HG02981 (cell line): Measurements from ENCODE around the gene PEMT.
"Not testable (repeated sequence)": the region's sequence is repeated elsewhere in the genome, so short reads cannot be mapped to it uniquely, and the experiment has no call there.

Experiments
- ATAC-seq: cut with Tn5 transposase; IDR thresholded peaks from one replicate; pipeline ENCODE4 v1.9.1; 2021; ENCODE audit warnings: mild to moderate bottlenecking, moderate library complexity; ENCODE audit not compliant: unreplicated experiment

The PEMT gene, protein sequence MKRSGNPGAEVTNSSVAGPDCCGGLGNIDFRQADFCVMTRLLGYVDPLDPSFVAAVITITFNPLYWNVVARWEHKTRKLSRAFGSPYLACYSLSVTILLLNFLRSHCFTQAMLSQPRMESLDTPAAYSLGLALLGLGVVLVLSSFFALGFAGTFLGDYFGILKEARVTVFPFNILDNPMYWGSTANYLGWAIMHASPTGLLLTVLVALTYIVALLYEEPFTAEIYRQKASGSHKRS

DNA sequence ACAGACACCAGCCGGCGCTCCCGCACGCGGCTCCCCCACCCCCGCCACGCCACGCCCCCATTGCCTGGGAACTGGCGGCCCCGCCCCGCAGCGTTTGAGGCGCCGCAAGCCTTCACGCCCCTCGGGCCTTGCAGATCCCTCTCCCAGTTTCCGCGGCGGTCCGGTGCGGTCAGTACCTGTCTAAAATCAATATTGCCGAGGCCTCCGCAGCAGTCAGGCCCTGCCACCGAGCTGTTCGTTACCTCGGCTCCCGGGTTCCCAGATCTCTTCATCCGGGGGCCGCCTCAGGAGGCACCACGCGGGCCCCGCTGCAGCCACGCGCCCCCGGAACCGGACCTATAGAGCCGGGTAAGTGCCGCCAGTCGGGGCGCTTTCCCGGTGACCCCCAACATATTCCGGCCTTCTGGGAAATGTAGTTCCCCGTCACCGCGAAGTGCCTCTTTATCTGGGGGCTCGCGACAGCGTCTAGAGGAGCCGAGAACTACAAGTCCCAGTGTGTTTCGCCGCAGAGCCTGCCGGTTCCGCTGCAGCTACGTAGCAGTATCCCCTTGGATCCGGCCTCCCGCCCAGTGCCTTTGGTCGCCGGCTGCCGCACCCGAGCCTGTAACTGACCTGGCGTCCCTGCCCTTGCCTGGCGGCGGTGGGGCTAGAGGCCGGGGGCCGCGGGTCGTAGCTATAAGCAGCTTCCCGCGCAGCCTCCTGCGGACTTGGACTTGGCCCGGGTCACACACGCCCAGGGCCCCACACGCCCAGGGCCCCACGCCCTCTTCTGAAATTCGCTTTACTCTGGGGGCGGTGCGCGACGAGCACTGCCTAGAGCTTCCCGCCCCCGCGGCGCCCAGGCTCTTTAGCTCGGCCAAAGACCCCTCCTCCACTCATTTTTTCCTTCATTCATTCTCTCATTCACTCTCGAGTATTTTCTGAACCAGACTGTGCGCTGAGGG is at the start of gene PEMT:
Gene PEMT, minus strand, starts transcription at position 354 of the 944 bp plus-strand sequence. Its CDS starts 82 bp downstream, at position 272.
- ATAC-seq: peak; percentile 93

DNA sequence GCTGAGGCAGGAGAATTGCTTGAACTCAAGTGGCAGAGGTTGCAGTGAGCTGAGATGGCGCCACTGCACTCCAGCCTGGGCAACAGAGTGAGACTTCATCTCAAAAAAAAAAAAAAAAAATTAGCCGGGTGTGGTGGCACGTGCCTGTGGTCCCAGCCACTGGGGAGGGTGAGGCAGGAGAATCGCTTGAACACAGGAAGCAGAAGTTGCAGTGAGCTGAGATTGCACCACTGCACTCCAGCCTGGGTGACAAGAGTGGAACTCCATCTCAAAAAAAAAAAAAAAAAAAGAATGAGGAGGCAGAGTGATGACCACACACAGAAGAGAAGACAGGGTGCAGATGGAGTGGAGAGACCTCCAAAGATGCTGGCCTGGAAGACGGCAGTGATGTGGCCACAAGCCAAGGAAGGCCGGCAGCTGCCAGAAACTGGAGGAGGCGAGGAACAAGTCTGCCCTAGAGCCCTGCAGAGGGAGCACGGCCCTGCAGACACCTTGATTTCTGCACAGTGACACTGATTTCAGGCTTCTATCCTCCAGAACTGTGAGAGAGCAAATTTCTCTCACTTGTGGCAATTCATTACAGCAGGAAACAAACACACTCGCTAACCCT is 48.3 kb upstream of the PEMT start:
- ATAC-seq: not testable (repeated sequence)

DNA sequence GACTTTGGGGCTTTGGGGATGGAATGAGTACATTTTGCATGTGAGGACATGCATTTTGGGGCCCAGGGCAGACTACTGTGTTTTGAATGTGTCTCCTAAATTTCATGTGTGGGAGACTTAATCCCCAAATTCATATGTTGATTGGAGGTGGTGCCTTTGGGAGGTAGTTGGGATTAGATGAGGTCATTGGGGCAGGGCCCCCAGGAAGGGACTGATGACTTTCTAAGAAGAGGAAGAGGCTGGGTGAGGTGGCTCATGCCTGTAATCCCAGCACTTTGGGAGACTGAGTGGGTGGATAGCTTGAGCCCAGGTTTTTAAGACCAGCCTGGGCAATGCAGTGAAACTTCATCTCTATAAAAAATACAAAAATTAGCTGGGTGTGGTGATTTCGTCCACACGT is 47.0 kb upstream of the PEMT start:
- no peak for ATAC-seq

DNA sequence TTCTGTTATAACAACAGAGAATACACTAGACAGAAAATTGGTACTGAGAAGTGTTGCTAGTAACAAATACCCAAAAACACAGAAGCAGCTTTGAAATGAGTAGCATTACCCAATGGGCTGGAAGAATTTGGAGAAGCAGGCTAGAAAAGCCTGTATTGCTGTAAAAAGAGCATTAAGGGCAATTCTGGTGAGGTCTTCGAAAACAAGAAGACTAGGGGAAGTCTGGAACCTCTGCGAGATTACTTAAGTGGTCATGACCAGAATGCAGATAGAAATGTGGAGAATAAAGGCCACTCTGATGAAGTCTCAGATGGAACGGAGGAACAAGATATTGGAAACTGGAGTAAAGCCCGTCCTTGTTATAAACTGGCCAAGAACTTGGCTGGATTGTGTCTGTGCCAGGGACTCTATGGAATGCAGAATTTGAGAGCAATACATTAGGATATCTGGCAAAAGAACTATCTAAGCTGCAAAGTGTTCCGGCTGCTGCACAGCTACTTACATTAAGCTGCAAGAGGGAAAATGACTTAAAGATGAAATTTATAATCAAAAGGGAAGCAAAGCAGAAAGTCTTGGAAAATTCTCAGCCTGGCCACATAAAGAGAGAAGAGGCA is 44.9 kb upstream of the PEMT start:
- no peak for ATAC-seq

DNA sequence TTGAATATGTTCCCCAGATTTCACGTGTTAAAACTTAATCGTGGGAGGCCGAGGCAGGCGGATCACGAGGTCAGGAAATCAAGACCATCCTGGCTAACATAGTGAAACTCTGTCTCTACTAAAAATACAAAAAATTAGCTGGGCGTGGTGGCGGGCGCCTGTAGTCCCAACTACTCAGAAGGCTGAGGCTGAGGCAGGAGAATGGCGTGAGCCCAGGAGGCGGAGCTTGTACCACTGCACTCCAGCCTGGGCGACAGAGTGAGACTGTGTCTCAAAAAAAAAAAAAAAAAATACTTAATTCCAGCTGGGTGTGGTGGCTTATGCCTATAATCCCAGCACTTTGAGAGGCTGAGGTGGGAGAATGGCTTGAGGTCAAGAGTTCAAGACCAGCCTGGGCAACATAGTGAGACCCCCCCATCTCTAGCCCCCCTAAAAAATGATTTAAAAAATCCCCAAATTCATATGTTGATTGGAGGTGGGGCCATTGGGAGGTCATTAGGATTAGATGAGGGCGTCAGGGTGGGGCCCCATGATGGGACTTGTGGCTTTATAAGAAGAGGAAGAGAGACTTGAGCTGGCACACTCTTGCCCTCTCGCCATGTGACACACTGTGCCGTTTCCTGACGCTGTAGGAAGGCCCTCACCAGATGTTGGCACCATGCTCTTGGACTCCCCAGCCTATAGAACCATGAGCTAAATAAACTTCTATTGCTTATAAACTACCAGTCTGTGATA is 44.2 kb upstream of the PEMT start:
- not testable (repeated sequence) for ATAC-seq

DNA sequence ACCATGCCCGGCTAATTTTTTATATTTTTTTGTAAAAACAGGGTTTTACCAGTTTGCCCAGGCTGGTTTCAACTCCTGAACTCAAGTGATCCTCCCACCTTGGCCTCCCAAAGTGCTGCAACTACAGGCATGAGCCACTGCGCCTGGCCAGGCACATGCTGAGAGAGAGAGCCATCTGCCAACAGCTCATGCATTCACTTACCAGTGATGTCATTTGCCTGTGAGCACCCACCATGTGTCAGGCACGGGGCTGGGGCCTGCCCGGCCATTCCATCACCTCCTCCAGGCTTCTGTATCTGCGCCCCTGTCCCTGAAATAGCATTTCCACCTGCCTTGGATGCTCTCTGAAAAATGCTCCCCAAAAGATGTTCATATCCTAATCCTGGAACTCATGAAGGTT is 43.6 kb upstream of the PEMT start:
- ATAC-seq: no peak

DNA sequence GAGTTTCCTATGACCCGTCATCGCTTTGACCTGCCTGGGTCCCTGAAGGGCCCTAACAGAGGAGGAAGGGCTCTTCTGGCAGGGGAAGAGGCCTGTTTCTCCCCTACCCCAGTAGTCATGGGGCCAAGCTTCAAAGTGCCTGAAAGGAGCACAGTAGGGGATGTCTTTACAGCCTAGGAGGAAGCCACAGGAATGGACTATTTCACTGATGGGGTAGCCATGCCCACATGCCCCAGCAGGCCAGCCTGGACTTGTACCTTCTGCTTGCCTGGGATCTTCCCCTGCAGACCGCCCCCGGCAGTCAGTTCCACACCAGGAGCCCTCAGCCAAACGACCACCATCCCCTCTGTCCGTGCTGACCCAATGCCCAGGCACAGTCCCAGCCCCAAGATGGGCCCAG is 41.8 kb upstream of the PEMT start:
- ATAC-seq: no peak

DNA sequence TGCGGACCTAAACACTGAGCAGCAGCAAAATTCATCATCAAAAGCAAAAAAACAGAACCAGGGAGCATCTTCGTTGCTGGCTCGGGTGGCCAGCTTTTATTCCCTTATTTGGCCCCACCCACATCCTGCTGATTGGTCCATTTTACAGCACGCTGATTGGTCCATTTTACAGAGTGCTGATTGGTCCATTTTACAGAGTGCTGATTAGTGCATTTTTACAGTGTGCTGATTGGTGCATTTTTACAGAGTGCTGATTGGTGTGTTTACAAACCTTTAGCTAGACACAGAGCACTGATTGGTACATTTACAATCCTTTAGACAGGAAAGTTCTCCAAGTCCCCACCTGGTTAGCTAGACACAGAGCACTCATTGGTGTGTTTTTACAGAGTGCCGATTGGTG is 41.2 kb upstream of the PEMT start:
- not testable (repeated sequence) for ATAC-seq

DNA sequence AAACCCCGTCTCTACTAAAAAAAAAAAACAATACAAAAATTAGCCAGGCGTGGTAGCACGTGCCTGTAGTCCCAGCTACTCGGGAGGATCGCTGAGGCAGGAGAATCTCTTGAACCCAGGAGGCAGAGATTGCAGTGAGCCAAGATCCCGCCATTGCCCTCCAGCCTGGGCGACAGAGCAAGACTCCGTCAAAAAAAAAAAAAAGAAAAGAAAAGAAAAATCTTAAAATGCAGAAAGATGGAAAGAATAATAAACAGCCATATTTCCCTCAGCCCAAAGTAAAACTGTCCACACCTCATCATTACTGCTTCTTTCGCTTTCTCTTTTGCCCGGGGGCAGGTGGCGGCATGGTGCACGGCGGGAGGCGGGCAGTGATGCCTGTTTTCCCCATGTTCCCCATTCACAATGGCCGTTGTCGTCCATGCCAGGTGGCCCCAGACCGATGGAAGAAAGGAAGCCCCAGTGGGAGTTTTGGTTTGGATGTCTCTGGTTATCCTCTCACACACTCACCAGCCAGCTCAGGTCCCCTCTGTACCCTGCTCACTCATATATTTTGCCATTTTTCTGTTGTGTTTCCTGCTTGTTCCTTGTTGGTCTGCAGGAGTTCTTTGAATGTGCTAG is 37.0 kb upstream of the PEMT start:
- ATAC-seq: no peak

DNA sequence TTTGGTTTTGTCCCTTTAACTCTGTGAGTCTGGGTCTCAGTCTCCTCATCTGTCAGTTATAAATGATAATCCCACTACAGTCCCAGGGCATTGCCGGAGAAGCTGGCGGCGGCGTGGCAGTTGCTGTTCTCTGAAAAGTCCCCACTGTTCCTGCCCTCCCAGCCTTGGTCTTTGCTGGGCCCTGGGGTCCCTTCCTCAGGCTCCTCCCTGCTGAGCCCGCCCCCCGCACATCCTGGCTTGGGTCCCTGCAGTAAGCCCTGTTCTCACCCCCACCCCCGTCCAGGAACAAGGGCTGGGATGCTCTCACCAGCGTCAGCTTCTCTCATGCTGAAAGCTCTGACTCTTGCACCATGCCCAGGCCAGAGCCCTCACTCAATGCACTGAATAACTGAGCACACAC is 35.3 kb upstream of the PEMT start:
- ATAC-seq: no peak

DNA sequence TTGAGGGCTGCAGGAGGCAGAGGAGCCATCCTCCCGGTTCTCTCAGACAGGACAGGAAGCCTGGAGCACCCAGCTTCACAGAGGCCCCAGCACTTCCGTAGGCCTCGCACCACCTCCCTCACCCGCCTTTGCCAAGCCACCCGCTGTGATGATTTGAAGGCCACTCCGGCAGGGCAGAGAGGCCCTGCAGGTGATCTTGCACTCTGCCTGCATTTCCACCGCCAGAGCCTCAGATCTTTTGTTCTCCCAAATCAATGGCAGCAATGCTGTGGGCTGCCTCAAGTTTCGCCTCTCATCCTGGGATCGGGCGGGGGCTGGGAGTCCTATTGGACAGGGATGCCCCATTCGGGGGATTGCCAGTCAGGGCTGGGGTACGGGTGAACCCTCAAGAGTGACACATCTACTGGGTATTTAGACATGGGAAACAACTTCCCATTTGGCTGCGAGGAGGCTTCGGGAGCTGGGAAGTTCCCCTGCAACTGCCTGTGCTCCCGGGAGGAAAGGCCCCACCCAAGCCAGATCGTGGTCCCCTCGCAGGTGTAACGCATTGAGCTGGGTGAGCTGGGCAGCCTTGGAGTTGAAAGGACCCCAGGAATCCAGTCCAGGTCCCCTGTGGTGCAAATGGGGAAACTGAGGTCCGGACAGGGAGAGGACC is 34.8 kb upstream of the PEMT start:
- no peak for ATAC-seq

DNA sequence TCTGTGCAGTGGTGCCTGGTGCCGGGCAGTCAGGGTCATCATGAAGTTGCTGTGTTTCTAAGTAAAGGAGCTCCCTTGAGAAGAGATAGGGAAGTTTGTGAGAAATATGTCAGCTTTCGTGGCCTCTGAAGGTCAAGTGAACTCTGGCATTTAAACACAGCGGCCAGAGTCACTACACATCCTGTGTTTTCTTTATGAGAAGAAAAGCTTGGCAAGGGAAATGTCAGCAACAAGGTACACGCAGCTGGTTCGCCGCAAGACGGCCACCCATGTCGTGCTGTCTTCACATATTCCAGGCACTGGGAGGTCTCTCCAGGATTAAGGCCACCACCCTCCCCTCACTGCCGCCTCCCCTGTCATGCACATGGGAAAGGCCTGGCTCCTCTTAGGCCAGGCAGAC is 33.2 kb upstream of the PEMT start:
- no peak for ATAC-seq

DNA sequence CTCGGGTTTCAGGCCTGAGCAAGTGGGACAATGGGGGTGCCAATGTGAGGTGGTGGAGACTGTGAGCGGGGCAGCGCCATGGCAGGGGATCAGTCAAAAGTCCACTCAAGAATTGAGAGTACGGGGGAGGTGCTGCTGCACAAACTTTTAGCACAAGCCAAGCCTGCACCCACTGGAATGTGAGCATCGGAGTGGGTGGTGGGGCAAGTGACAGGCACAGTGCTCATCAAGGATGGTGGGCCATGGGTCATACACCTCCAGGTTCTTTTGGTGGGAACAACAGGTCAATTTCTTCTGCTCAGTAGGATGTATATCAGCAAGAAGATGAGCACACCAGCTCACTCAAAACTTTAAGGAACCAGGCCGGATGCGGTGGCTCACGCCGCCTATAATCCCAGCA is 32.4 kb upstream of the PEMT start:
- ATAC-seq: no peak

DNA sequence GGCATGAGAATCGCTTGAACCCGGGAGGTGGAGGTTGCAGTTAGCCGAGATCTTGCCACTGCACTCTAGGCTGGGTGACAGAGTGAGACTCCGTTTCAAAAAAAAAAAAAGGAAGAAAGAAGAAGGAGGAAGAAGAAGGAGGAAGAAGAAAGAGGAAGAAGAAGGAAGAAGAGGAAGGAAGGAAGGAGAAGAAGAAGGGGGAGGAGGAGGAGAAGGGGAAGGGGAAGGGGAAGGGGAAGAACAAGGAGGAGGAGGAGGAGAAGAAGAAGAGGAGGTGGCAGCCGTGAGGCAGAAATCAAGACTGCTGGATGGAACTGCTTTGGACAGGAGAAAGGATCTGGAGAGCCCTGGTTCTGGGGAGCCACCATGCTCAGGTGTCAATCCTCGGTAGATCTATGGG is 29.7 kb upstream of the PEMT start:
- no peak for ATAC-seq

DNA sequence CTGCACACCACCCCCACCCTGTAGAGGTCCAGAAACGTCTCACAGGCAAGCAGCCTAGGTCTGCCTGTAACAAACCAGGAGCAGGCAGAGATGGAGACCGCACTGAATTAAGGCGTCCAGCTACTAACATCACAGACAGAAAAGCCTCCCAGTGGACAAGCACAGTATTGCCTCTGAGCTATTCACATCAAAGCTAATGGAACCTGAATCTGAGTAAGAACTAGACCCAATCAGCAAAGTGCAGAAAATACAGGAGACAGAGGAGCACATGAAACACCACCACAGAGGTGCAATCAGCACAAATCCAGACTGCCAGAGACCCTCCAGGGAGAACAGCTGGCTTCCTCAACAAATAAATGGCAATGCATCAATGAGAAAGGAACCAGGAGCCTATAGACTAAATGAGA is 22.2 kb upstream of the PEMT start:
- ATAC-seq: no peak

DNA sequence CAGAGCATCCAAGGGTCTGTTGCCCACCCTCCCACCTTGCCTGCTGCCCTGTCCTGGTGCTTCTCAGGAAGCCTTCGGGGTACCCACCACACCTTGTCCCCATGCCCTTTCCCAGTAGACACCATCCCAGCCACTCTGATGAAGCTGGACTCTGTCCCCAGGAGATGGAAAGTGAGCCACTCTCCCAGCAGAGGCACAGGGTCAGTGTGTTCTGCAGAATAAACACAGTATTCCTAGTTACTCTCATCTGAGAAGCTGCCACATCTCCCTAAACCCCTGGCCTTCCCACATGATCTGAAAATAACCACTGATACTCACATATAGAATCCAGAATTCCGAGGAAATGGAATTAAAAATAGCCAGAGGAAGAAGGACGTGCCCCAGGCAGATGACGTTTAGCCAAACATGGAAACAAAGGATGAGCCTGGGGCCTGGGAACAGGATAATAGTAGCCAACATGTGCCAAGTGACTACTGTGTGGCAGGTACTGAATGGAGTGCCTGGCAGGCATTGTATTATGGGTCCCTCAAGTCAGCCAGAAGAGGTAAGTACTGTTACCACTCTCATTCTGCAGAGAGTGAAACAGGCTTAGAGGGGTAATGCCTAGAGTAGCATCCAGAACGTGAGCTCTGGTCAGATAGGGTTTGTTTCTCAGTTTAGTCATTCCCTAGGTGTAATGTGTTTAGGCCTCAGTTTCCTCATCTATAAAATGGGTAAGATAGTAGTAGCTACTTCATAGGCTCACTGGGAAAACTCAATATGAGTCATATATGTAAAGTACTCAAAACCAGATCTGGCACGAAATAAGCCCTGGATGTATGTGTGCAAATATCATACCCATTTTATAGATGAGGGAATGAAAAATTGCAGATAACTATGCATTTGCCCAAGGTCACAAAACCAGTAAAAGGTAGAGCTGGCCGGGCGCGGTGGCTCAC is 20.8 kb upstream of the PEMT start:
- no peak for ATAC-seq

DNA sequence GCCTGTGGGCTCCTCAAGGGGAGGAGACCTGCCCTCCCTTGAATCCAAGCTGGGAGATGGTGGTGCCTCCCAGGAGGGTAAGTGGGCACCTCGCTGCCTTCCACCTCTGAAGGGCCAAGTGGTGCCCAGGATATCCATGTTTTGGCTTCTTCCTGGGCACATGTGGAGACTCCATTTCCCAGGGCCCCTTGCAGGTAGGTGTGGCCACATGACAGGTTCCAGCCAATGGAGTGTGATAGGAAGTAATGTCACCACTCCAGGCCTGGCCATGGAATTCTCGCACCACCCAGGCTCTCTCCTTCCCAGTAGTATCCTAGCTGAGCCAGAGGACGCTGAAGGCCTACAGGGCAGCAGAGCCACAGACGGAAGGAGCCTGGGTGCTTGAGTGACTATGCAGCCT is 17.6 kb upstream of the PEMT start:
- ATAC-seq: no peak

DNA sequence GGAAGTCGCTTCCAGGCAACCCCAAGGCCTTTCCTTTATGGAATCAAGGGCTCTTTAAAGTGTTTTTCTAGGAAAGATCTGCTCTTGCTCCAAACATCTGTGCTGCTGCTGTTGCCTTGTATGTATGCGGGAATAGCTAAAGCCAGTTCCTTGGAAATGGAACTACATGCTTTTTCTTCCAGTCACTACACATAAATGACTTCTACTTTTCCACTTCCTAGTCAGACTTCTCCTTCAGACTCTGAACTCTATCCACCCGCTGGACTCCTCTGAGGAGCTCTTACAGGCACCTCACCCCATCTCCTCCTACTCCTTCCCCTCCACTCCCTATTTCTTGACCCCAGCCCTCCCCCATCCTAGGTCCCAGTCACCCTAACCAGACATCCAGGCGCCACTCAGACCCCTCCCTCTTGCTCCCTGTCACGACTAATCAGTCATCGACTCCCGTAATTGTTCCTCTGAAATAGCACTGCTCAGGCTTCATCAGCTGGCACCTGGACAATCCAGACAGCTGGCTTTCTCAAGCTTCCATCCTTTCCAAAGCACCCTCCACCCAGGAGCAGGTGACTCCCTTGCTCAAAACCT is 15.0 kb upstream of the PEMT start:
- ATAC-seq: no peak
